ENCODE measurements around the gene LHCGR.

Gene LHCGR

GRCh38 chr2:48771241-48772014, 15.9 kb upstream of the LHCGR start:
- H3K27ac ChIP-seq, result no peak overlapping the region
- TF ChIP-seq CTCF (IDR thresholded peaks at IDR 0.05), result no peak
- H3K4me3 ChIP-seq (ENCODE audit: low read depth in 1 of 2, low read length in 1 of 2), result no peak overlapping the region

GRCh38 chr2:48770181-48770580, 14.7 kb upstream of the LHCGR start:
- Histone ChIP-seq H3K4me3 (ENCODE audit: low read depth in 1 of 2, low read length in 1 of 2) (no peak overlapping the region), H3K9me3 (no peaks in the 10 kb centered on the region), H3K36me3 (no peaks in the 10 kb centered on the region), H3K4me1 (ENCODE audit: control insufficient read depth in 1 of 2, insufficient read depth in 1 of 2, low read depth in 1 of 2, low read length in 1 of 2) (no peaks in the 10 kb centered on the region), H3K27ac (no peak overlapping the region), H3K27me3 (no peaks in the 10 kb centered on the region)
- TF ChIP-seq CTCF (IDR thresholded peaks at IDR 0.05), result no peak

More at GRCh38 chr2:48771241-48772014, 15.9 kb upstream of the LHCGR start:
- H3K27me3 ChIP-seq, result no peaks in the 10 kb centered on the region
- H3K9me3 ChIP-seq, result no peaks in the 10 kb centered on the region
- no peaks in the 10 kb centered on the region for H3K4me1 ChIP-seq (ENCODE audit: control insufficient read depth in 1 of 2, insufficient read depth in 1 of 2, low read depth in 1 of 2, low read length in 1 of 2)
- H3K36me3 ChIP-seq, result no peaks in the 10 kb centered on the region

DNA sequence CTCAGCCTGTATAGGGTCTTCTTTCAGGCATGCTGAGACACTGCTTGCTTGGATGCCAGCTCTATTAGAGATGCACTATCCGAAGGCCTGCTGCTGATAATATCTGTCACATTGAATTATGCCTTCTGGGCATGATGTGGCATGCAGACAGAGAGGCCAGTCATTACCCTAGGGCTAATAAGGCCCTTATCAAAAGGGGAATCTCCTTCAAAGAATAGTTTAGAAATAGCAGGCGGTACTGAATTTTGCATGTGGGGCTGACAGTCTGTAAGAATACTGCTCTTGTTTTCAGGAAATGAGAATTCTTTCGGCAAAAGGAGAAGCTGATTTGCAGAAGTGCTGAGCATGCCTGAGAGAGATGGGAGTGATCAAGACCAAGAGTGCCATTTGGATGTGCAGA, 13.1 kb upstream of the LHCGR start:
- H3K4me3 ChIP-seq (ENCODE audit: low read depth in 1 of 2, low read length in 1 of 2), result no peak overlapping the region
- no peaks in the 10 kb centered on the region for H3K36me3 ChIP-seq
- TF ChIP-seq CTCF (IDR thresholded peaks at IDR 0.05), result no peak
- H3K27ac ChIP-seq, result no peak overlapping the region
- no peaks in the 10 kb centered on the region for H3K27me3 ChIP-seq
- H3K4me1 ChIP-seq (ENCODE audit: control insufficient read depth in 1 of 2, insufficient read depth in 1 of 2, low read depth in 1 of 2, low read length in 1 of 2), result no peaks in the 10 kb centered on the region
- H3K9me3 ChIP-seq, result no peaks in the 10 kb centered on the region

DNA sequence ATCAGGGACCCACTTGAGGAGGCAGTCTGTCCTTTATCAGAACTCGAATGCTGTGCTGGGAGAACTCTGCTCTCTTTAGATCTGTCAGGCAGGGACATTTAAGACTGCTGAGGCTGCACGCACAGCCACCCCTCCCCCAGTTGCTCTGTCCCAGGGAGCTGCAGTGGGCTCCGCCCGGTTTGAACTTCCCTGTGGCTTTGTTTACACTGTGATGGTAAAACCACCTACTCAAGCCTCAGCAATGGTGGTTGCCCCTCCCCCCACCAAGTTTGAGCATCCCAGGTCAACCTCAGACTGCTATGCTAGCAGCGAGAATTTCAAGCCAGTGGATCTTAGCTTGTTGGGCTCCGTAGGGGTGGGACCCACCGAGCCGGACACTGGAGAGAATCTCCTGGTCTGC, 11.8 kb upstream of the LHCGR start:
- H3K4me1 ChIP-seq (ENCODE audit: control insufficient read depth in 1 of 2, insufficient read depth in 1 of 2, low read depth in 1 of 2, low read length in 1 of 2), result no peaks in the 10 kb centered on the region
- TF ChIP-seq CTCF (IDR thresholded peaks at IDR 0.05), result no peak
- no peaks in the 10 kb centered on the region for H3K36me3 ChIP-seq
- H3K4me3 ChIP-seq (ENCODE audit: low read depth in 1 of 2, low read length in 1 of 2), result no peak overlapping the region
- H3K27me3 ChIP-seq, result no peaks in the 10 kb centered on the region
- no peaks in the 10 kb centered on the region for H3K9me3 ChIP-seq
- no peak overlapping the region for H3K27ac ChIP-seq

DNA sequence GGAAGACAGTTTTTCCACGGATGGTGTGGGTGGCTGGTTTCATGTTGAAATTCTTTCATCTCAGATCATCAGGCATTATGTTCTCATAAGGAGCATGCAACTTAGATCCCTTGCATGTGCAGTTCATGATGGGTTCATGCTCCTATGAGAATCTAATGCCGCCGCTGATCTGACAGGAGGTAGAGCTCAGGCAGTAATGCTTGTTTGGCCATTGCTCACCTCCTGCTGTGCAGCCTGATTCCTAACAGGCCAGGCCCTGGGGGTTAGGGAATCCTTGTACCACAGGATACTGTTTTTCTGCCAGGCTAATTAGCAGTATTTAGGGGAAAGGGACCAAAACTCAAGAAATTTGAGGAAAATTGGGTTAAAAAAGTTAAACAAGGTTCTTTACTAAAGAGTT, 5.3 kb upstream of the LHCGR start:
- Histone ChIP-seq H3K27ac (no peak overlapping the region), H3K9me3 (no peaks in the 10 kb centered on the region), H3K4me3 (ENCODE audit: low read depth in 1 of 2, low read length in 1 of 2) (no peak overlapping the region), H3K36me3 (no peaks in the 10 kb centered on the region), H3K27me3 (peaks cover 18% of the 10 kb centered on the region), H3K4me1 (ENCODE audit: control insufficient read depth in 1 of 2, insufficient read depth in 1 of 2, low read depth in 1 of 2, low read length in 1 of 2) (no peaks in the 10 kb centered on the region)
- TF ChIP-seq CTCF (IDR thresholded peaks at IDR 0.05), result no peak
